SKM-1 treated with dmso at 0.1 percent for 144 hours (cell line): ENCODE data around the gene TSPAN6.

Experiments used
- DNase-seq: peaks from one replicate; lab custom pipeline; 2025; ENCODE audit not compliant: unreplicated experiment; lab: John Stamatoyannopoulos, UW

TSPAN6 gene

GRCh38 chrX:100591256-100592051, 45.2 kb downstream of the TSPAN6 start:
- DNase-seq = no peak

DNA sequence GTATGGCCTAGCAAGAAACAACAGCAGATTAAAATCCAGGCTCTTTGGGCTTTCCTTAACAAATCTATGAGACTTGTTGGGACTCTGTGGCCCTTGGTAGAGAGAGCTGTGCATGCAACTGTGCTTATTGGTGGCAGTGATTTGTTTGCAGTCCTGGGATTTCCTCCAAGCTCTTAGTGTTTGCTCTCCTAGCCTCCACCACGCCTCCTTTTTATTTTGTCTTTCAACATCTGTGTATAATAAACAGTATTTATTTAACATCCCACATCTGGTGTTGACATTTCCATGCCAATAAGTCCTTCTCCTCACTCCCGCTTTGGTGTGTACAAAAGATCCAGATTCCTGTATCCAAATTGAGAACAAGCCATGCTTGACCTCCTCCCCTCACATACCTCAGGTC, 48.7 kb downstream of the TSPAN6 start:
- no peak for DNase-seq

DNA sequence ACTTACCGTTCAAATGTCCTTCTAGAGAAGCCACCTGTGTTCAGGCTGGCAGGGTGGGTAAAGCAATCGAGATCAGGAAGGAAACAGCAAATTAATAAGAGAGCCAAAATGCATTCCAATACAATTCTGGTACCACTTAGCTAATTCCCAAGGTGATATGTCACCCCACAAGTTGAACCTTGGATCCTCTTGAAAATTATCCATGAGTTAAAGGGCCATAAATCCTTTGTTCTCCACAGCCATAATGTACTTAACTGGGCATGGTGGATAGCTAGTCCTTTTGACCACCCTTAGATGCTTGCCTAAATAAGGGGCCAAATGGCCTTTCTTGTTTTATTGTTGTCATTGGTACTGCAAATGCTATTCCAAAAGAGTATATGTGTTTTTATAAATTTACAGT, 49.9 kb downstream of the TSPAN6 start:
- no peak for DNase-seq

- DNase-seq = no peak
Measured at GRCh38 chrX:100584611-100585010, 52.0 kb downstream of the TSPAN6 start, which contains the start of gene TNMD. TNMD (plus strand) TSS chrX:100584936; CDS start chrX:100585019, 83 bp downstream.
